Caco-2 (cell line): ENCODE results near the gene VPS52. TPM values are rescaled to one million over a fixed set of nuclear protein-coding genes. Genes with fewer than 3 reads are reported as not detected.
"Not testable (repeated sequence)": the region's sequence is repeated elsewhere in the genome, so short reads cannot be mapped to it uniquely, and the experiment has no call there.

ENCODE experiments used
- BruUV-seq: library from RNA; stranded (reverse); fragments of 400-500 nt; replicated peaks from 2 replicates; lab custom pipeline; 2021; lab: Mats Ljungman, UMichigan
- CTCF ChIA-PET: fragments of 300-600 bp; sonication (Branson Sonifier 250); formaldehyde crosslinking; loops from one replicate; lab custom pipeline; 2022; ENCODE audit warnings: antibody characterized with exemption; lab: Charles Lee
- POLR2A ChIA-PET: fragments of 300-600 bp; sonication (Branson Sonifier 250); formaldehyde crosslinking; loops from one replicate; lab custom pipeline; 2022; ENCODE audit warnings: antibody characterized with exemption; lab: Charles Lee
- DNase-seq, 2 experiments: peaks; one replicate each; pipeline versions ENCODE4 v3.0.0 to v3.0.0-alpha.2; 2020 to 2022
- H3K27me3 ChIP-seq: replicated peaks from 2 replicates; pipeline ENCODE4 v1.6.0; 2011; ENCODE audit warnings: low read length; ENCODE audit not compliant: control insufficient read depth, insufficient read depth
- H3K36me3 ChIP-seq: 2 replicates; pipeline ENCODE4 v1.5.1; 2011; ENCODE audit warnings: low read length; ENCODE audit not compliant: control insufficient read depth, insufficient read depth
- H3K4me1 ChIP-seq: fragments of 250-450 bp; sonication (Bioruptor Pico); 2 replicates; pipeline ENCODE4 v1.5.1; 2020; ENCODE audit warnings: mild to moderate bottlenecking
- H3K4me3 ChIP-seq: 2 replicates; pipeline ENCODE4 v1.5.1; 2011; ENCODE audit warnings: low read depth, mild to moderate bottlenecking, control low read depth, low read length
- H3K9me3 ChIP-seq: fragments of 250-450 bp; sonication (Bioruptor Pico); 2 replicates; pipeline ENCODE4 v1.5.1; 2020; ENCODE audit warnings: mild to moderate bottlenecking, moderate library complexity
- H3K27ac Mint-ChIP-seq: one replicate; pipeline ENCODE4 v1.8.0; 2022; ENCODE audit warnings: mixed read lengths; ENCODE audit not compliant: unreplicated experiment
- H3K27me3 Mint-ChIP-seq: one replicate; pipeline ENCODE4 v1.8.0; 2022; ENCODE audit warnings: mixed read lengths; ENCODE audit not compliant: insufficient read depth, unreplicated experiment
- H3K36me3 Mint-ChIP-seq: one replicate; pipeline ENCODE4 v1.8.0; 2022; ENCODE audit warnings: mild to moderate bottlenecking, mixed read lengths; ENCODE audit not compliant: insufficient read depth, unreplicated experiment
- H3K4me1 Mint-ChIP-seq: one replicate; pipeline ENCODE4 v1.8.0; 2022; ENCODE audit warnings: low read depth, mixed read lengths; ENCODE audit not compliant: unreplicated experiment
- H3K4me3 Mint-ChIP-seq: one replicate; pipeline ENCODE4 v1.8.0; 2022; ENCODE audit warnings: mild to moderate bottlenecking, moderate library complexity, mixed read lengths; ENCODE audit not compliant: unreplicated experiment
- H3K9me3 Mint-ChIP-seq: one replicate; pipeline ENCODE4 v1.8.0; 2022; ENCODE audit warnings: mixed read lengths; ENCODE audit not compliant: unreplicated experiment
- CTCF ChIP-seq, 2 experiments: fragments of 200-600 bp in 1 of 2; IDR thresholded peaks; 1 replicate in 1 of 2; 2 replicates in 1 of 2; pipeline versions ENCODE4 v1.5.1 to v1.8.0; 2011 to 2022; ENCODE audit warnings: antibody characterized with exemption in 1 of 2, control low read depth in 1 of 2, inconsistent platforms in 1 of 2, low read depth in 1 of 2, low read length in 1 of 2, mild to moderate bottlenecking in 1 of 2, moderate library complexity in 1 of 2; ENCODE audit not compliant: insufficient read depth in 1 of 2, severe bottlenecking in 1 of 2, unreplicated experiment in 1 of 2
- intact Hi-C: fragments of 100-400 bp; cut with micrococcal nuclease; formaldehyde crosslinking; loops from one replicate; pipeline ENCODE4 v1.10.0; 2022; ENCODE audit not compliant: unreplicated experiment
- total RNA-seq: library from RNA; stranded (reverse); gene quantifications from 2 replicates; pipeline ENCODE4 v1.2.3, GENCODE V29; 2022

VPS52 gene
- total RNA-seq, 1 experiment from 2014 or later = 55.6 TPM

GRCh38 chr6:33276581-33276863, 4.8 kb upstream of the VPS52 start:
- POLR2A ChIA-PET = interaction anchor here (3.0 kb wide), 1 partner anchor 13 kb away, joined by 10 read pairs; the partner anchor contains the start of genes PFDN6 and WDR46
- intact Hi-C loops = no loop called here
- Mint-ChIP-seq H3K36me3 (peaks cover 91% of the 10 kb centered on the region), H3K27me3 (no peaks in the 10 kb centered on the region), H3K27ac (peak overlapping the region; percentile 18), H3K4me1 (peaks cover 18% of the 10 kb centered on the region), H3K4me3 (peak overlapping the region; percentile 56), H3K9me3 (no peaks in the 10 kb centered on the region)
- BruUV-seq = no TSS peak
- no peak for TF ChIP-seq CTCF (IDR thresholded peaks at IDR 0.05; ENCODE audit: insufficient read depth in 1 of 2, low read depth in 1 of 2, low read length in 1 of 2, severe bottlenecking in 1 of 2, unreplicated experiment in 1 of 2)
- Histone ChIP-seq H3K4me1 (peaks cover 18% of the 10 kb centered on the region), H3K36me3 (peaks cover 9% of the 10 kb centered on the region), H3K9me3 (no peaks in the 10 kb centered on the region), H3K27me3 (no peaks in the 10 kb centered on the region), H3K4me3 (no peak overlapping the region)
- DNase-seq = no peak
- CTCF ChIA-PET = interaction anchor here (0.6 to 1.9 kb wide), 2 partner anchors 12 to 236 kb away, joined by 6 to 8 read pairs; partner anchors contain the start of genes PFDN6 and WDR46

- DNase-seq, H3K9me3 ChIP-seq, H3K4me3 ChIP-seq, intact Hi-C loops, H3K27me3 ChIP-seq, H3K36me3 ChIP-seq, H3K27me3 Mint-ChIP-seq, H3K9me3 Mint-ChIP-seq, BruUV-seq: not testable (repeated sequence)
- peaks cover 95% of the 10 kb centered on the region for H3K36me3 Mint-ChIP-seq
- peaks cover 18% of the 10 kb centered on the region for H3K4me1 Mint-ChIP-seq
- peak overlapping the region; percentile 18 for H3K27ac Mint-ChIP-seq
- H3K4me3 Mint-ChIP-seq = peak overlapping the region; percentile 56
- ChIA-PET CTCF (interaction anchor here (0.6 kb wide), 1 partner anchor 236 kb away, joined by 6 read pairs; no protein-coding TSS in a partner anchor), POLR2A (interaction anchor here (3.0 kb wide), 1 partner anchor 13 kb away, joined by 10 read pairs; the partner anchor contains the start of genes PFDN6 and WDR46)
- peaks cover 18% of the 10 kb centered on the region for H3K4me1 ChIP-seq
Measured at GRCh38 chr6:33275795-33276580, 4.3 kb upstream of the VPS52 start.

DNA sequence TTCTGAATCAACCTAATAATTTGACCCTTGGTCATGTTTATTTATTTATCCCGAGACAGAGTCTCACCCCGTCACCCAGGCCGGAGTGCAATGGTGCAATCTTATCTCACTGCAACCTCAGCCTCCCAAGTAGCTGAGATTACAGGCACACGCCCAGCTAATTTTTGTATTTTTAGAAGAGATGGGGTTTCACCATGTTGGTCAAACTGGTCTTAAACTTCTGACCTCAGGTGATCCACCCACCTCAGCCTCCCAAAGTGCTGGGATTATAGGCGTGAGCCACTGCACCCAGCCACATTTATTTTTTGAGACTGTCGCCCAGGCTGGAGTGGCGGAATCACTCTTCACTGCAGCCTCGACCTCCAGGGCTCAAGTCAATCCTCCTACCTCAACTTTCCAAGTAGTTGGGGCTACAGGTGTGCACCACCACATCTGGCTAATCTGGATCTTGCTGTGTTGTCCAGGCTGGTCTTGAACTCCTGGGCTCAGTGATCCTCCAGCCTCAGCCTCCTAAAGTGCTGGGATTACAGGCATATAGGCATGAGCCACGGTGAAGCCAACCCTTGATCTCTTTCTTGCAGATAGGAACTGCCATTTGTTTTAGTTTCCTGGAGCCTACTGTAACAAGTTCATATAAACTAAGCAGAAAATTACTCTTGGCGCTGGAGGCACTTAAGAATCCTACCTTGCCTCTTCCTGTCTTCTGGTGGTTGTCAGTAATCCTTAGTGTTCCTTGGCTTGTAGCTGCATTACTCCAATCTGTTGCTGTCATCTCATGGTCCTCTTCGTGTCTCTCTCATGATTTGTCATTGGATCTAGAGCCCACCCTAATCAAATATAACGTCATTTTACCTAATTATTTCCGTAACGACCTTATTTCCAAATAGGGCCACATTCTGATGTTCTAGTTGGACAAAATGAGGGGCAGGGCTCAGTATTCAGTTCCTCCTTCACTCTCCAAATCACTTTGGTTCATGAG, 2.5 kb upstream of the VPS52 start:
- intact Hi-C loops = no loop called here
- Histone ChIP-seq H3K4me3 (0 out of 2 replicates have a peak overlapping the region, but pooled peaks have one; percentile 6), H3K9me3 (no peaks in the 10 kb centered on the region), H3K36me3 (peaks cover 9% of the 10 kb centered on the region), H3K27me3 (no peaks in the 10 kb centered on the region), H3K4me1 (peaks cover 18% of the 10 kb centered on the region)
- ChIA-PET CTCF (no interaction called here), POLR2A (interaction anchor here (0.6 kb wide), 1 partner anchor 43 kb away, joined by 7 read pairs; no protein-coding TSS in a partner anchor)
- peak overlapping the region; percentile 80 for H3K27ac Mint-ChIP-seq
- DNase-seq = no peak
- peaks cover 24% of the 10 kb centered on the region for H3K4me1 Mint-ChIP-seq
- no peak for TF ChIP-seq CTCF (IDR thresholded peaks at IDR 0.05; ENCODE audit: insufficient read depth in 1 of 2, low read depth in 1 of 2, low read length in 1 of 2, severe bottlenecking in 1 of 2, unreplicated experiment in 1 of 2)
- H3K9me3 Mint-ChIP-seq = no peaks in the 10 kb centered on the region
- peaks cover 80% of the 10 kb centered on the region for H3K36me3 Mint-ChIP-seq
- no peaks in the 10 kb centered on the region for H3K27me3 Mint-ChIP-seq
- no TSS peak for BruUV-seq
- H3K4me3 Mint-ChIP-seq = peak overlapping the region; percentile 95
